Skeletal muscle tissue (tissue), 4 donors: Measurements from ENCODE around the gene GALNT12. TPM values are rescaled to one million over a fixed set of nuclear protein-coding genes. Genes with fewer than 3 reads are reported as not detected.

Experiments used
- H3K27ac ChIP-seq: one replicate; pipeline ENCODE4 v1.7.0; 2013; ENCODE audit warnings: mild to moderate bottlenecking, low read depth, low read length, inconsistent platforms
- H3K27me3 ChIP-seq, 3 donors: one replicate each; pipeline ENCODE4 v1.7.0; 2013; ENCODE audit warnings: low read length in 3 of 3; ENCODE audit not compliant: control insufficient read depth in 3 of 3, insufficient read depth in 3 of 3
- H3K36me3 ChIP-seq, 3 donors: one replicate each; pipeline ENCODE4 v1.7.0; 2013; ENCODE audit warnings: low read length in 3 of 3; ENCODE audit not compliant: control insufficient read depth in 3 of 3, insufficient read depth in 3 of 3
- H3K4me1 ChIP-seq, 3 donors: one replicate each; pipeline ENCODE4 v1.7.0; 2013; ENCODE audit warnings: low read length in 3 of 3, mild to moderate bottlenecking in 3 of 3; ENCODE audit not compliant: control insufficient read depth in 3 of 3, insufficient read depth in 3 of 3
- H3K4me3 ChIP-seq, 3 donors: one replicate each; pipeline ENCODE4 v1.7.0; 2013; ENCODE audit warnings: low read length in 3 of 3
- H3K9ac ChIP-seq, 3 donors: one replicate each; pipeline ENCODE4 v1.7.0; 2013; ENCODE audit warnings: low read length in 3 of 3, mild to moderate bottlenecking in 3 of 3, moderate library complexity in 2 of 3, low read depth in 1 of 3
- H3K9me3 ChIP-seq, 3 donors: one replicate each; pipeline ENCODE4 v1.7.0; 2013; ENCODE audit warnings: low read length in 3 of 3; ENCODE audit not compliant: control insufficient read depth in 3 of 3
- total RNA-seq: library from RNA; depleted of rRNA; stranded (reverse); fragments of >200 nt; gene quantifications from one replicate; pipeline ENCODE4 v1.2.3, GENCODE V29; 2014
- donor health status: Osteomylitis.

GALNT12 gene
- total RNA-seq, 1 donor from 2014 or later: 1.6 TPM

- no peak overlapping the region for H3K9ac ChIP-seq
- peaks cover 22 to 34% (median 25%) of the 10 kb centered on the region in 3 donors for H3K36me3 ChIP-seq
- H3K4me1 ChIP-seq: peaks cover 2 to 3% (median 3%) of the 10 kb centered on the region in 3 donors
- no peaks in the 10 kb centered on the region for H3K9me3 ChIP-seq
- no peak overlapping the region for H3K4me3 ChIP-seq
- no peaks in the 10 kb centered on the region for H3K27me3 ChIP-seq
- no peak overlapping the region for H3K27ac ChIP-seq
Measured at GRCh38 chr9:98781588-98782383, 25.7 kb upstream of the GALNT12 start.

DNA sequence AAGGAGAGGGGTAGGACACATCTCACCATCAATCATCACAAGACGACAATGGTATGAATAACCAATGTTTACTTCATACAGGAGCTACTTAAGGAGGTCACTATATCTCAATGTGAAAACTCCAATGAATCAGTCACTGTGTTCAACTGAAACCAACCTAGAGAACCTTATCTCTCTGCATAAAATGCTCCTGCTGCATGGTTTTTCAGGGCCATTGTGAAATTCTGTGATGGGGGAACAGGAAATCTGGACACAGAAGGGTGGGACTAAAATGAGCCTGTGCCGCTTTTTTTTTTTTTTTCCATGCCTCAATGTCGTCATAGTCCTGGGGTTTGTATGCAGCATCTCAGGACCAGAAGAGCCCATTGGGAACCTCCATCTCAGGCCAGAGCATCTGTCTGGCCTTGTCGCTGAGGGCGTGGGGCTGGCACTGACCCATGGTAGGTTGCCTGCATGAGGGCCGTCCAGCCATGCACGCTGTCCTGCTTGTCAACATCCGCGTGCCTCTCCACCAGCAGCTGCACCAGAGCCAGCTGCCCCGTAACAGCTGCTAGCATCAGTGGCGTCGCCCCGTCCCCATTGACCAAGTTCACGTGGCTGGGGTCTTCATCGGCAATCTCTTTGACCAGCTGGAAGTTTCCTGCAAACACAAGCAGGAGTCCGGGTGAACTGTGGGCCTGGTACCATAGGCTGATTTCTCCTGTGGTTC, 23.8 kb upstream of the GALNT12 start:
- Histone ChIP-seq H3K36me3 (peaks cover 18 to 24% (median 20%) of the 10 kb centered on the region in 3 donors), H3K27ac (no peak overlapping the region), H3K9ac (no peak overlapping the region), H3K4me1 (peaks cover 2 to 3% (median 3%) of the 10 kb centered on the region in 3 donors), H3K9me3 (no peaks in the 10 kb centered on the region), H3K4me3 (no peak overlapping the region), H3K27me3 (no peaks in the 10 kb centered on the region)

DNA sequence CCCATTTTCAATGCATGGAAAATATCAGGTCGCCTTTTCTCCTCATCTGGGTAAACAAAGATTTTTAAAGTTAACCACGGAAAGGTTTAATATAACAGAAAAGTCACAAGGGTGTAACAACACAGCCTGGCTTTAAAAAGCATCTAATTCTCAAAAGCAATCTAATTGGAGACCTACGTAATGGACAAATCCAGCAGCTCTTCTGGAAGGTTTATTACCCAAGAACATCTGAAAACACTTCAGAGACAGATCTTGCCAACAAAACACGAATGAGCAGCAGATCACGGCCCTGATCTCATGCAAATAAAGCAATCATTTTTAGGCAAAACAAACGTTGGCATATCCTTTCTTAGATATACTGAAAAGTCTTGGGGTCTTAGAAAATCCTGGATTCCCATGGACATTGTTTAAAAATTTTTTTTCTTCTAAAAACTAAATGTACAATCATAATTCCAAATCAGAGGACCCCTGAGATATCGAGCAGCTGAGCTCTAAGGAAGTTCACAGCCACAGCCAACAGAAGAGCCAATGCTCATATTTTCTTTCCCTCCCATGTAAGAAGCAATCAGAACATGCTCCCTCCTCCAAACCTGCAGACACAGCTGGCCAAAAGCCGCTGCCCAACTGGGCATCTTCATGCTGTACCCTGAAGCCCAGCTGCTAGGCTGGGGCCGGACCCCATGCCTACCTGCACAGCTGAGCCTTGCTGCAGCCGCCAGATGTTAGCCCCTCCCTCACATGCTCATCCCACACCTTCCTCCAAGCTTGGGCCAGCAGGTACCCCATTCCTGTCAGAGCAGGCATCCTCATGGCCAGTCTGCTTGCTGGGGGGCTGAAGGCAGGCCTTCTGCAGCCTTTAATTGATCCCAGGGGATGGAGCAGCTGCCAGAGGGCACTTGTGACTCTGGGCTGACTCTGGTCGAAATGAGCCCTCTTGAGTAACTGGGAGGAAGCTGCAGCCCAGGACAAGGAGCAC, 22.4 kb upstream of the GALNT12 start:
- no peaks in the 10 kb centered on the region for H3K27me3 ChIP-seq
- no peaks in the 10 kb centered on the region for H3K9me3 ChIP-seq
- H3K4me1 ChIP-seq: peaks cover 2 to 3% (median 3%) of the 10 kb centered on the region in 3 donors
- H3K36me3 ChIP-seq: peaks cover 20 to 27% (median 21%) of the 10 kb centered on the region in 3 donors
- no peak overlapping the region for H3K9ac ChIP-seq
- H3K4me3 ChIP-seq: no peak overlapping the region
- no peak overlapping the region for H3K27ac ChIP-seq

GRCh38 chr9:98786750-98787510, 20.5 kb upstream of the GALNT12 start:
- Histone ChIP-seq H3K9me3 (no peaks in the 10 kb centered on the region), H3K36me3 (peaks cover 12 to 27% (median 15%) of the 10 kb centered on the region in 3 donors), H3K27ac (no peak overlapping the region), H3K4me3 (no peak overlapping the region), H3K27me3 (no peaks in the 10 kb centered on the region), H3K9ac (no peak overlapping the region), H3K4me1 (peaks cover 2 to 10% (median 7%) of the 10 kb centered on the region in 3 donors)

DNA sequence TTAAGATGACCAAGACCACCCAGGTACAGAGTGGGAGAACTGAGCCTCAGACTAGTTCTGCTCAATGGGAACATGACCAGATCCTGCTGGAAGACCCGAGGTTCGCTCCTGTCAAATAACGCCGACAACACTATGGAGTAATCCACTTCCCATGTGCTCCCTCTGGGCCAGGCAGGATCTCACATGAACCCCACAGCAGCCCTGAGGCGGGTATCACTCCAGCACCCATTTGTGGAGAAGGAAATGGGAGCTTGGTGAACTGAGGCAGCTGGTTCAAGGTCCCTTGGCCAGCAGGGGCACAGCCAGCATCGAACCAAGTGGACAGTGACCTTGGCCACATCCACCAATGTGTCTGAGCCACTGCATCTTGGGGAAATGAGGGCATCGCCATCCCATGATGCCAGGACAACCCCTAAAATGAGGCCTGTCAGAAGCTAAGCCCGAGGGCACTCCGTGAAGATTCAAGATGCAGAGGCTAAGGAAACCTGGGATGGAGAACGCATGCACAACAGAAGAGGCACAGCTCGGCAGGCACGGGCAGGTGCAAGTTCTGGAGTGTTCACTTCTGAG, 19.6 kb upstream of the GALNT12 start:
- no peaks in the 10 kb centered on the region for H3K9me3 ChIP-seq
- no peak overlapping the region for H3K27ac ChIP-seq
- H3K4me3 ChIP-seq: no peak overlapping the region
- no peak overlapping the region for H3K9ac ChIP-seq
- peaks cover 7 to 20% (median 9%) of the 10 kb centered on the region in 3 donors for H3K36me3 ChIP-seq
- H3K27me3 ChIP-seq: no peaks in the 10 kb centered on the region
- peaks cover 2 to 10% (median 7%) of the 10 kb centered on the region in 3 donors for H3K4me1 ChIP-seq

DNA sequence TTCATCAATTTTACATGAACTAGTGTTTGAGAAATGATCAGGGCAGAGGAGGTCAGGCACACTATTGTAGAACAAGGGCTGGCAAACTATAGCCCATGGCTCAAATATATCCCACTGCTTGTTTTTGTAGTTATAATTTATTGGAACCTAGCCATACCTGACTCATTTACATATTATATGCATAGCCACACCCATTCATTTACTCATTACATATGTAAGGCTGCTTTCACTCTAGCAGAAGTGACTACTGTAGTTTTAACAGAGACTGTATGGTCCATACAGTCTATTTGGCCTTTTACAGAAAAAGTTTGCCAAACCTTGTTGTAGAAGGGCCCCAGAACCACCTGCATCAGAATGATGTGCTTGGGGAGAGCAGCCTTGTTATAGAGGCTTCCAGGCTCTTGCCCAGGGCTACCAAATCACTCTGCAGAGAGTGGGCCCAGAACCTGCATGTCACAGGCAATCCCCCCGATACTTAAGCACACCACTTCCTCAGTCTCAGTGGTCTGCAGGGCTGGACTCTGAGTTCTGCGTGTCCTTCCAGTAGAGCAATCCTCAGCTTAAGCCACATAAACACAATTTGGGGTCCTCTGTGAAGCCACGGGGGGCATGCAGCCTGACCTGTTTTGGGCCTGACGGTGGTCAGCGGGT, 17.9 kb upstream of the GALNT12 start:
- Histone ChIP-seq H3K27me3 (no peaks in the 10 kb centered on the region), H3K27ac (no peak overlapping the region), H3K4me3 (no peak overlapping the region), H3K36me3 (peaks cover 0 to 17% (median 5%) of the 10 kb centered on the region in 3 donors), H3K9ac (no peak overlapping the region), H3K9me3 (no peaks in the 10 kb centered on the region), H3K4me1 (peaks cover 0 to 10% (median 10%) of the 10 kb centered on the region in 3 donors)

GRCh38 chr9:98790134-98790841, 17.2 kb upstream of the GALNT12 start:
- Histone ChIP-seq H3K27ac (no peak overlapping the region), H3K9ac (no peak overlapping the region)

DNA sequence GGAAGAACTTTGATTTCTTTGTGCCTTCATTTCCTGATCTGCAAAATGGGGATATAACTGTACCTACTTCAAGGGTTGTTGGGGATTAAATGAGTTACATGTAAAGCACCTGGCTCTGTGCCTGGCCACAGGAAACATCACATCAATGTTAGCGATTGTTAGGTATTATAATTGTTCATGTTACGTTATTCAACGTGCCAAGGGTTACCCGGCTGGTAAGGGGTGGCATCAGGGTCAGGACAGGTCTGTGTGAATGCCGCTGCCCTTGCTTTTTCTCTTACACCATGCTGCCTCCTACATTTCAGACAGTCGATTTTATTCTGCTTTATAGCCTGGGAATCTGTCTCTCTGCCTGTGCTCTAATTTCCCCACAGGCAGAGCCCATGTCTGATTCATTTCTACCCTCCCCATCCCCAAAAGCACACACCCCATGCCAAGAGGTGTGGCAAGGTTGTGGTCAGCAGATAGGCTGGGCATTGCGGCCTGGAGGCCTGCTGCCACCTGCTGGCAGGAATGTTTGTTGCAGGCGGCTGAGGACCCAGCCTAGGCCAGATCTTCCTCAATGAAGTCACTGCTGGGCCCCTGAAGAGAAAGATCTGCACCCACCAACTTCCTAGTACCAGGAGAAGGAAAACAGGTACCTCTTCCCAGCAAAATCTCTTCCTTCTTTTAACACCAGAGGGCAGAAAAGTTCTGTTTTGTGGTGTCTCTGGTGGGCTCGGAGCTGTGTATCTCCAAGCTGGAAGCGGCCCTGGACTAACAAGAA, 16.4 kb upstream of the GALNT12 start:
- H3K4me3 ChIP-seq: no peak overlapping the region
- peak overlapping the region; percentile 6 for H3K27ac ChIP-seq
- H3K9ac ChIP-seq: no peak overlapping the region
- peaks cover 7 to 14% (median 13%) of the 10 kb centered on the region in 3 donors for H3K4me1 ChIP-seq
- peaks cover 0 to 17% (median 5%) of the 10 kb centered on the region in 3 donors for H3K36me3 ChIP-seq
- H3K27me3 ChIP-seq: no peaks in the 10 kb centered on the region
- H3K9me3 ChIP-seq: no peaks in the 10 kb centered on the region

More at GRCh38 chr9:98790134-98790841, 17.2 kb upstream of the GALNT12 start:
- Histone ChIP-seq H3K9me3 (no peaks in the 10 kb centered on the region), H3K4me1 (peaks cover 3 to 12% (median 11%) of the 10 kb centered on the region in 3 donors), H3K36me3 (peaks cover 0 to 17% (median 5%) of the 10 kb centered on the region in 3 donors), H3K4me3 (no peak overlapping the region), H3K27me3 (no peaks in the 10 kb centered on the region)
